HUDEP-2 (cell line): ENCODE measurements around the gene DPYSL3.
"Not testable (repeated sequence)": the region's sequence is repeated elsewhere in the genome, so short reads cannot be mapped to it uniquely, and the experiment has no call there.

ENCODE experiments used
- DNase-seq, 76 experiments: peaks; one replicate each; lab custom pipeline; 2025; ENCODE audit not compliant: unreplicated experiment in 76 of 76; lab: John Stamatoyannopoulos, UW

Gene DPYSL3

GRCh38 chr5:147509710-147510651 is at the start of gene DPYSL3:
DPYSL3 (minus strand) TSS chr5:147510068; CDS start chr5:147509858, 210 bp downstream.
- peak in 3 of 76 experiments; percentile 0 to 10 (median 1) for DNase-seq

- DNase-seq, result peak in 5 of 76 experiments; percentile 3 to 8 (median 5)
Measured at GRCh38 chr5:147558826-147559225, 49.0 kb upstream of the DPYSL3 start.

GRCh38 chr5:147557876-147558745 is 48.2 kb upstream of the DPYSL3 start:
- DNase-seq, result no peak

GRCh38 chr5:147555176-147555575 is 45.3 kb upstream of the DPYSL3 start:
- no peak for DNase-seq

- no peak for DNase-seq
Measured at GRCh38 chr5:147554261-147554817, 44.5 kb upstream of the DPYSL3 start.

- DNase-seq, result not testable (repeated sequence)
Measured at GRCh38 chr5:147553817-147554216, 43.9 kb upstream of the DPYSL3 start.

GRCh38 chr5:147552897-147553296 is 43.0 kb upstream of the DPYSL3 start:
- no peak for DNase-seq

- no peak for DNase-seq
Measured at GRCh38 chr5:147551677-147552076, 41.8 kb upstream of the DPYSL3 start.

GRCh38 chr5:147547730-147548129 is 37.9 kb upstream of the DPYSL3 start:
- no peak for DNase-seq

- no peak for DNase-seq
Measured at GRCh38 chr5:147544556-147544955, 34.7 kb upstream of the DPYSL3 start.

GRCh38 chr5:147539053-147539452 is 29.2 kb upstream of the DPYSL3 start:
- no peak for DNase-seq

- DNase-seq, result no peak
Measured at GRCh38 chr5:147538236-147538635, 28.4 kb upstream of the DPYSL3 start.

GRCh38 chr5:147534172-147534951 is 24.5 kb upstream of the DPYSL3 start:
- DNase-seq, result no peak

- no peak for DNase-seq
Measured at GRCh38 chr5:147532156-147532555, 22.3 kb upstream of the DPYSL3 start.

GRCh38 chr5:147530530-147531389 is 20.9 kb upstream of the DPYSL3 start:
- no peak for DNase-seq

- no peak for DNase-seq
Measured at GRCh38 chr5:147523069-147523468, 13.2 kb upstream of the DPYSL3 start.

GRCh38 chr5:147522435-147522834 is 12.6 kb upstream of the DPYSL3 start:
- no peak for DNase-seq

- DNase-seq, result no peak
Measured at GRCh38 chr5:147520450-147520849, 10.6 kb upstream of the DPYSL3 start.

- no peak for DNase-seq
Measured at GRCh38 chr5:147519380-147519779, 9.5 kb upstream of the DPYSL3 start.
